ENCODE results near the gene L3MBTL3. TPM values are rescaled to one million over a fixed set of nuclear protein-coding genes. Genes with fewer than 3 reads are reported as not detected.
A peak's percentile ranks its signal among the peaks of the same experiment; 100 is the strongest.

The L3MBTL3 gene
- total RNA-seq, 2 experiments from 2014 or later, result 13.5 to 14.9 TPM

DNA sequence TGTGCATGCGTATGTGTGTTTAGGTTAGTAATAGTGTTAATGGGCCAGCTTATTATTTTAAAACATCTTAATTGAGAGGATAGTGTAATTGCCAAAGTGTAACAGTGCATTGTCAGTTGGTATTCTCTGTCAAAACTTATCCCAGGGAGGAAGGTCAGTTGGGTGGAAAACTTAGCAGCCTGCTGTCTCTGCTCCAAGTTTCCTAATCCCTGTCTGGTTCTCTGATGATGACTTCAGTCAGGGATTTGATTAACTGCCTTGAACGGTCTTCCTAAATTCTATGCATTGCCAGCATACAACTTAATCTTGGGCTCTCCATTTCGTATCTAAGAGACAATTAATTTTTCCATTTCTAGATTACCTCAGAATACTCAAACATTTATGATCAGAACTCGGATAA lies 51.1 kb downstream of the L3MBTL3 start:
- no peaks in the 10 kb centered on the region for H3K27me3 Mint-ChIP-seq
- no peak for TF ChIP-seq CTCF (IDR thresholded peaks at IDR 0.05)
- intact Hi-C loops (cut with micrococcal nuclease), result no loop called here
- DNase-seq (no peak), ATAC-seq (no peak)
- ChIA-PET CTCF (no interaction called here), POLR2A (no interaction called here)
- H3K27ac Mint-ChIP-seq, result no peak overlapping the region
- peaks cover 6% of the 10 kb centered on the region for H3K36me3 Mint-ChIP-seq (ENCODE audit: low read depth)
- no peak overlapping the region for H3K4me3 Mint-ChIP-seq
- H3K4me1 Mint-ChIP-seq (ENCODE audit: low read depth), result no peaks in the 10 kb centered on the region
- no peaks in the 10 kb centered on the region for H3K9me3 Mint-ChIP-seq

- H3K4me3 Mint-ChIP-seq, result no peak overlapping the region
- H3K27ac Mint-ChIP-seq, result no peak overlapping the region
- no peak for ATAC-seq
- TF ChIP-seq CTCF (IDR thresholded peaks at IDR 0.05), result no peak
- H3K27me3 Mint-ChIP-seq, result no peaks in the 10 kb centered on the region
- no peaks in the 10 kb centered on the region for H3K9me3 Mint-ChIP-seq
- peaks cover 4% of the 10 kb centered on the region for H3K4me1 Mint-ChIP-seq (ENCODE audit: low read depth)
- peaks cover 6% of the 10 kb centered on the region for H3K36me3 Mint-ChIP-seq (ENCODE audit: low read depth)
- POLR2A ChIA-PET, result interaction anchor here (0.9 kb wide), 1 partner anchor 165 kb away, joined by 3 read pairs; no protein-coding TSS in a partner anchor
- intact Hi-C loops (cut with micrococcal nuclease), result no loop called here
- CTCF ChIA-PET, result interaction anchor here (1.0 kb wide), 1 partner anchor 212 kb away, joined by 3 read pairs; no protein-coding TSS in a partner anchor
- DNase-seq, result no peak
Observed at GRCh38 chr6:130070326-130070725, 51.9 kb downstream of the L3MBTL3 start.

GRCh38 chr6:130070792-130071191 lies 52.4 kb downstream of the L3MBTL3 start:
- Mint-ChIP-seq H3K4me1 (ENCODE audit: low read depth) (peaks cover 8% of the 10 kb centered on the region), H3K27ac (no peak overlapping the region), H3K36me3 (ENCODE audit: low read depth) (peaks cover 6% of the 10 kb centered on the region), H3K27me3 (no peaks in the 10 kb centered on the region), H3K4me3 (no peak overlapping the region), H3K9me3 (no peaks in the 10 kb centered on the region)
- no peak for TF ChIP-seq CTCF (IDR thresholded peaks at IDR 0.05)
- ChIA-PET CTCF (interaction anchor here (1.0 kb wide), 1 partner anchor 212 kb away, joined by 3 read pairs; no protein-coding TSS in a partner anchor), POLR2A (interaction anchor here (0.6 to 0.9 kb wide), 2 partner anchors 165 to 356 kb away, joined by 3 read pairs; no protein-coding TSS in a partner anchor)
- no peak for ATAC-seq
- intact Hi-C loops (cut with micrococcal nuclease), result no loop called here
- no peak for DNase-seq

- ATAC-seq (no peak), DNase-seq (no peak)
- Mint-ChIP-seq H3K36me3 (ENCODE audit: low read depth) (peaks cover 5% of the 10 kb centered on the region), H3K4me3 (no peak overlapping the region), H3K27ac (no peak overlapping the region), H3K27me3 (no peaks in the 10 kb centered on the region), H3K9me3 (no peaks in the 10 kb centered on the region), H3K4me1 (ENCODE audit: low read depth) (peaks cover 16% of the 10 kb centered on the region)
- ChIA-PET POLR2A (interaction anchor here (0.8 kb wide), 1 partner anchor 27 kb away, joined by 3 read pairs; no protein-coding TSS in a partner anchor), CTCF (interaction anchor here (0.6 to 2.5 kb wide), 7 partner anchors 9 to 768 kb away, joined by 3 to 15 read pairs (median 3); no protein-coding TSS in a partner anchor)
- intact Hi-C loops (cut with micrococcal nuclease), result no loop called here
- TF ChIP-seq CTCF (IDR thresholded peaks at IDR 0.05), result no peak
Observed at GRCh38 chr6:130075879-130076460, 57.6 kb downstream of the L3MBTL3 start.

GRCh38 chr6:130076512-130076911 lies 58.1 kb downstream of the L3MBTL3 start:
- ATAC-seq, result peak; percentile 42
- intact Hi-C loops (cut with micrococcal nuclease), result no loop called here
- no peak overlapping the region for H3K27ac Mint-ChIP-seq
- peaks cover 5% of the 10 kb centered on the region for H3K36me3 Mint-ChIP-seq (ENCODE audit: low read depth)
- H3K4me3 Mint-ChIP-seq, result no peak overlapping the region
- H3K27me3 Mint-ChIP-seq, result no peaks in the 10 kb centered on the region
- CTCF ChIA-PET, result interaction anchor here (0.6 to 2.5 kb wide), 5 partner anchors 9 to 768 kb away, joined by 3 to 15 read pairs (median 3); no protein-coding TSS in a partner anchor
- no peak for DNase-seq
- POLR2A ChIA-PET, result no interaction called here
- H3K4me1 Mint-ChIP-seq (ENCODE audit: low read depth), result peaks cover 16% of the 10 kb centered on the region
- no peaks in the 10 kb centered on the region for H3K9me3 Mint-ChIP-seq
- TF ChIP-seq CTCF (IDR thresholded peaks at IDR 0.05), result peak; percentile 40
